Lung (tissue), 16 donors: ENCODE measurements around the gene RPS27A. TPM values are rescaled to one million over a fixed set of nuclear protein-coding genes. Genes with fewer than 3 reads are reported as not detected.
"Not testable (repeated sequence)": the region's sequence is repeated elsewhere in the genome, so short reads cannot be mapped to it uniquely, and the experiment has no call there.

Experiments used
- ATAC-seq: fragments of 200-7000 bp; cut with Tn5 transposase; one replicate; pipeline ENCODE4 v1.9.1; 2020; ENCODE audit warnings: moderate number of reproducible peaks; ENCODE audit not compliant: insufficient read depth, low FRiP score
- DNase-seq, 3 donors: peaks; one replicate each; pipeline ENCODE4 v3.0.0-alpha.2; 2013 to 2017
- H3K27ac ChIP-seq, 2 donors: one replicate each; pipeline ENCODE4 v1.5.1; 2013; ENCODE audit warnings: mild to moderate bottlenecking in 2 of 2, moderate library complexity in 2 of 2, control low read depth in 1 of 2, inconsistent platforms in 1 of 2, low read depth in 1 of 2, low read length in 1 of 2
- H3K27me3 ChIP-seq, 3 donors: one replicate each; pipeline ENCODE4 v1.5.1; 2013; ENCODE audit warnings: low read length in 2 of 3; ENCODE audit not compliant: control insufficient read depth in 3 of 3, insufficient read depth in 3 of 3
- H3K36me3 ChIP-seq, 4 donors: one replicate each; pipeline ENCODE4 v1.5.1; 2013; ENCODE audit warnings: low read length in 4 of 4, mild to moderate bottlenecking in 1 of 4, moderate library complexity in 1 of 4; ENCODE audit not compliant: control insufficient read depth in 4 of 4, insufficient read depth in 4 of 4
- H3K4me1 ChIP-seq, 5 donors: one replicate each; pipeline ENCODE4 v1.5.1; 2013; ENCODE audit warnings: low read length in 5 of 5, mild to moderate bottlenecking in 2 of 5, moderate library complexity in 1 of 5; ENCODE audit not compliant: control insufficient read depth in 5 of 5, insufficient read depth in 5 of 5
- H3K4me3 ChIP-seq: one replicate; pipeline ENCODE4 v1.5.1; 2013; ENCODE audit warnings: mild to moderate bottlenecking, control low read depth, moderate library complexity
- H3K9ac ChIP-seq, 2 donors: one replicate each; pipeline ENCODE4 v1.5.1; 2013; ENCODE audit warnings: low read length in 2 of 2, control low read depth in 1 of 2; ENCODE audit not compliant: insufficient read depth in 1 of 2
- H3K9me3 ChIP-seq, 4 donors: one replicate each; pipeline ENCODE4 v1.5.1; 2013; ENCODE audit warnings: low read length in 3 of 4, mild to moderate bottlenecking in 1 of 4, moderate library complexity in 1 of 4; ENCODE audit not compliant: control insufficient read depth in 4 of 4, insufficient read depth in 3 of 4
- WGBS, 2 donors: extraction: QIAGEN DNeasy Blood & Tissue Kit; methylation state at CpG; one replicate each; pipeline ENCODE4 v1.1.7; 2013; 5-methylcytosine and 5-hydroxymethylcytosine counted together
- long read RNA-seq, 5 donors: transcript quantifications; one replicate each; lab custom pipeline, GENCODE V29; 2026
- polyA plus RNA-seq, 2 donors: library from polyadenylated mRNA; stranded (reverse); fragments of 200-250 nt; gene quantifications; one replicate each; pipeline ENCODE4 v1.2.1, GENCODE V29; 2013
- total RNA-seq, 2 donors: library from RNA; depleted of rRNA in 1 of 2; stranded (reverse); fragments of >200 nt in 1 of 2; gene quantifications; one replicate each; pipeline ENCODE4 v1.2.1, GENCODE V29; 2014 to 2021
- TF ChIP-seq, protein P1 (sequence below): IDR thresholded peaks from 2 replicates; pipeline ENCODE4 v1.5.1; 2012; ENCODE audit warnings: mild to moderate bottlenecking; ENCODE audit errors: control extremely low read depth, extremely low read depth
- donor health status: control.
- donor health status: control.
- donor health status: Bipolar disorder and iron deficiency.
- donor health status: healthy.
- donor health status: DM: yes; HTN: yes; CAD: no.

The RPS27A gene
- total RNA-seq (1,000 to 10,000 TPM in 1 of 2 donors, 100 to 1,000 TPM in 1; 715 to 1,195 TPM), polyA plus RNA-seq (1,000 to 10,000 TPM; 1,600 to 1,640 TPM)
- long read RNA-seq, donor 1, transcript RPS27A-208 (5 exons, 580 nt): minor isoform, 36 of 3,254 reads
- long read RNA-seq, donor 1, transcript RPS27A-207 (3 exons, 557 nt): minor isoform, 6 of 3,254 reads
- long read RNA-seq, donor 1, transcript RPS27A-203 (5 exons, 796 nt): minor isoform, 288 of 3,254 reads
- long read RNA-seq, donor 1, transcript RPS27A-201 (6 exons, 1,071 nt): major isoform, 2,038 of 3,254 reads
- long read RNA-seq, donor 1, partial matches to known transcripts: 314 of 3,254 reads
- long read RNA-seq, donor 1, other reads (novel, unspliced or antisense): 570 of 3,254 reads
- long read RNA-seq, donor 2, transcript RPS27A-203 (5 exons, 796 nt): minor isoform, 148 of 1,641 reads
- long read RNA-seq, donor 2, transcript RPS27A-201 (6 exons, 1,071 nt): major isoform, 909 of 1,641 reads
- long read RNA-seq, donor 2, transcript RPS27A-207 (3 exons, 557 nt): minor isoform, 5 of 1,641 reads
- long read RNA-seq, donor 2, transcript RPS27A-208 (5 exons, 580 nt): minor isoform, 18 of 1,641 reads
- long read RNA-seq, donor 2, partial matches to known transcripts: 208 of 1,641 reads
- long read RNA-seq, donor 2, other reads (novel, unspliced or antisense): 351 of 1,641 reads
- long read RNA-seq, donor 3, transcript RPS27A-203 (5 exons, 796 nt): minor isoform, 187 of 2,147 reads
- long read RNA-seq, donor 3, transcript RPS27A-208 (5 exons, 580 nt): minor isoform, 23 of 2,147 reads
- long read RNA-seq, donor 3, transcript RPS27A-201 (6 exons, 1,071 nt): major isoform, 1,364 of 2,147 reads
- long read RNA-seq, donor 3, partial matches to known transcripts: 152 of 2,147 reads
- long read RNA-seq, donor 3, other reads (novel, unspliced or antisense): 414 of 2,147 reads
- long read RNA-seq, donor 4, transcript RPS27A-201 (6 exons, 1,071 nt): major isoform, 940 of 1,611 reads
- long read RNA-seq, donor 4, transcript RPS27A-207 (3 exons, 557 nt): minor isoform, 6 of 1,611 reads
- long read RNA-seq, donor 4, transcript RPS27A-208 (5 exons, 580 nt): minor isoform, 21 of 1,611 reads
- long read RNA-seq, donor 4, transcript RPS27A-203 (5 exons, 796 nt): minor isoform, 176 of 1,611 reads
- long read RNA-seq, donor 4, partial matches to known transcripts: 216 of 1,611 reads
- long read RNA-seq, donor 4, other reads (novel, unspliced or antisense): 249 of 1,611 reads
- long read RNA-seq, donor 5, transcript RPS27A-207 (3 exons, 557 nt): minor isoform, 11 of 3,808 reads
- long read RNA-seq, donor 5, transcript RPS27A-208 (5 exons, 580 nt): minor isoform, 49 of 3,808 reads
- long read RNA-seq, donor 5, transcript RPS27A-203 (5 exons, 796 nt): minor isoform, 363 of 3,808 reads
- long read RNA-seq, donor 5, transcript RPS27A-201 (6 exons, 1,071 nt): major isoform, 2,201 of 3,808 reads
- long read RNA-seq, donor 5, partial matches to known transcripts: 442 of 3,808 reads
- long read RNA-seq, donor 5, other reads (novel, unspliced or antisense): 739 of 3,808 reads

- TF ChIP-seq, protein P1, sequence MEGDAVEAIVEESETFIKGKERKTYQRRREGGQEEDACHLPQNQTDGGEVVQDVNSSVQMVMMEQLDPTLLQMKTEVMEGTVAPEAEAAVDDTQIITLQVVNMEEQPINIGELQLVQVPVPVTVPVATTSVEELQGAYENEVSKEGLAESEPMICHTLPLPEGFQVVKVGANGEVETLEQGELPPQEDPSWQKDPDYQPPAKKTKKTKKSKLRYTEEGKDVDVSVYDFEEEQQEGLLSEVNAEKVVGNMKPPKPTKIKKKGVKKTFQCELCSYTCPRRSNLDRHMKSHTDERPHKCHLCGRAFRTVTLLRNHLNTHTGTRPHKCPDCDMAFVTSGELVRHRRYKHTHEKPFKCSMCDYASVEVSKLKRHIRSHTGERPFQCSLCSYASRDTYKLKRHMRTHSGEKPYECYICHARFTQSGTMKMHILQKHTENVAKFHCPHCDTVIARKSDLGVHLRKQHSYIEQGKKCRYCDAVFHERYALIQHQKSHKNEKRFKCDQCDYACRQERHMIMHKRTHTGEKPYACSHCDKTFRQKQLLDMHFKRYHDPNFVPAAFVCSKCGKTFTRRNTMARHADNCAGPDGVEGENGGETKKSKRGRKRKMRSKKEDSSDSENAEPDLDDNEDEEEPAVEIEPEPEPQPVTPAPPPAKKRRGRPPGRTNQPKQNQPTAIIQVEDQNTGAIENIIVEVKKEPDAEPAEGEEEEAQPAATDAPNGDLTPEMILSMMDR: no peak
These were observed at the start of gene RPS27A, which contains the start of gene CLHC1 for GRCh38 chr2:55232084-55232862. RPS27A (plus strand) TSS chr2:55232688; CDS start chr2:55232825, 137 bp downstream. CLHC1 (minus strand) TSS chr2:55232293; CDS start chr2:55222411, 9,882 bp downstream.

GRCh38 chr2:55186837-55187236 is 45.7 kb upstream of the RPS27A start:
- H3K9me3 ChIP-seq, H3K4me3 ChIP-seq, H3K36me3 ChIP-seq, DNase-seq, H3K9ac ChIP-seq, H3K4me1 ChIP-seq, H3K27me3 ChIP-seq, H3K27ac ChIP-seq, ATAC-seq: not testable (repeated sequence)
- 87 to 98% methylated on average over 8 of the region's 8 CpGs for WGBS, 2 donors

More at GRCh38 chr2:55232084-55232862, at the start of gene RPS27A, which contains the start of gene CLHC1:
- ATAC-seq: peak; percentile 95
- peak within 1 kb of the TSS; percentile 93 to 98 for H3K27ac ChIP-seq
- peak; percentile 94 to 99 (median 97) for DNase-seq
- H3K4me3 ChIP-seq: peak within 1 kb of the TSS; percentile 95
- H3K9me3 ChIP-seq: no peaks in the 10 kb centered on the region
- H3K36me3 ChIP-seq: peaks cover 6 to 30% (median 24%) of the 10 kb centered on the region in 4 donors
- no peaks in the 10 kb centered on the region for H3K27me3 ChIP-seq
- peak within 1 kb of the TSS; percentile 95 to 97 for H3K9ac ChIP-seq
- H3K4me1 ChIP-seq: peaks cover 0 to 18% (median 7%) of the 10 kb centered on the region in 5 donors
- 0% methylated on average over 37 of the region's 37 CpGs for WGBS, 2 donors

DNA sequence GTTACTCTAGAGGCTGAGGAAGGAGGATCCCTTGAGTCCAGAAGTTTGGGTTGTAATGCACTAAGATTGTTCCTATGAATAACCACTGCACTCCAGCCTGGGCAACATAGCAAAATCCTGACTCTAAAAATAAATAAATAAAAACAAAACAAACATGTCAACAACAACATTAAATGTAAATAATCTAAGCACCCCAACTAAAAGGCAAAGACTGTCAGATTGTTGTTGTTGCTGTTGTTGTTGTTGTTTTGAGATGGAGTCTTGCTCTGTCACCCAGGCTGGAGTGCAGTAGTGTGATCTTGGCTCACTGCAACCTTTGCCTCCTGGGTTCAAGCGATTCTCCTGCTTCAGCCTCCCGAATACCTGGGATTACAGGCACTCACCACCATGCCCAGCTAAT is 40.6 kb upstream of the RPS27A start:
- ATAC-seq, H3K4me3 ChIP-seq, H3K27ac ChIP-seq, H3K9me3 ChIP-seq, H3K9ac ChIP-seq, H3K27me3 ChIP-seq, DNase-seq, H3K4me1 ChIP-seq: not testable (repeated sequence)
- peaks cover 0 to 13% (median 3%) of the 10 kb centered on the region in 4 donors for H3K36me3 ChIP-seq
- WGBS, 2 donors: 90 to 99% methylated on average over 2 of the region's 2 CpGs
